GM23248 (cell line): ENCODE data around the gene PCSK5. TPM values are rescaled to one million over a fixed set of nuclear protein-coding genes. Genes with fewer than 3 reads are reported as not detected.
A peak's percentile ranks its signal among the peaks of the same experiment; 100 is the strongest.

Experiments used
- DNase-seq: peaks from one replicate; pipeline ENCODE4 v3.0.0-alpha.2; 2015
- H2AFZ ChIP-seq: fragments of 200-600 bp; sonication (generic); 2 replicates; pipeline ENCODE4 v1.6.1; 2016; ENCODE audit warnings: antibody characterized with exemption
- H3F3A ChIP-seq: fragments of 200-600 bp; sonication (generic); 2 replicates; pipeline ENCODE4 v1.6.1; 2016; ENCODE audit warnings: mild to moderate bottlenecking, antibody characterized with exemption, mixed run types; ENCODE audit not compliant: insufficient read depth
- H3K27ac ChIP-seq: fragments of 200-600 bp; sonication (generic); 2 replicates; pipeline ENCODE4 v1.5.1; 2016; ENCODE audit warnings: mild to moderate bottlenecking
- H3K27me3 ChIP-seq: fragments of 200-600 bp; sonication (generic); replicated peaks from 2 replicates; pipeline ENCODE4 v1.6.1; 2016; ENCODE audit warnings: mild to moderate bottlenecking; ENCODE audit not compliant: insufficient read depth
- H3K36me3 ChIP-seq: fragments of 200-600 bp; sonication (generic); 2 replicates; pipeline ENCODE4 v1.6.1; 2016; ENCODE audit warnings: low read depth, mild to moderate bottlenecking
- H3K4me1 ChIP-seq: fragments of 200-600 bp; sonication (generic); 2 replicates; pipeline ENCODE4 v1.6.1; 2016; ENCODE audit warnings: mild to moderate bottlenecking; ENCODE audit not compliant: insufficient read depth
- H3K4me2 ChIP-seq: fragments of 200-600 bp; sonication (generic); one replicate; pipeline ENCODE4 v1.6.1; 2016; ENCODE audit warnings: mild to moderate bottlenecking; ENCODE audit not compliant: unreplicated experiment
- H3K4me3 ChIP-seq: fragments of 200-600 bp; sonication (generic); 2 replicates; pipeline ENCODE4 v1.5.1; 2016; ENCODE audit warnings: mild to moderate bottlenecking
- H3K79me2 ChIP-seq: fragments of 200-600 bp; sonication (generic); 2 replicates; pipeline ENCODE4 v1.6.1; 2016; ENCODE audit warnings: mild to moderate bottlenecking; ENCODE audit not compliant: insufficient read depth
- H3K9ac ChIP-seq: fragments of 200-600 bp; sonication (generic); 2 replicates; pipeline ENCODE4 v1.6.1; 2016; ENCODE audit warnings: mild to moderate bottlenecking
- H3K9me2 ChIP-seq: fragments of 200-600 bp; sonication (generic); 2 replicates; pipeline ENCODE4 v1.6.1; 2016; ENCODE audit warnings: mixed run types, mild to moderate bottlenecking, moderate library complexity; ENCODE audit not compliant: insufficient read depth
- H3K9me3 ChIP-seq: fragments of 200-600 bp; sonication (generic); one replicate; pipeline ENCODE4 v1.6.1; 2017; ENCODE audit warnings: low read depth
- H4K20me1 ChIP-seq: fragments of 200-600 bp; sonication (generic); 2 replicates; pipeline ENCODE4 v1.6.0; 2016; ENCODE audit not compliant: insufficient read depth
- EZH2 ChIP-seq: fragments of 200-600 bp; sonication (generic); IDR thresholded peaks from 2 replicates; pipeline ENCODE4 v1.6.1; 2018; ENCODE audit warnings: antibody characterized with exemption, mild to moderate bottlenecking; ENCODE audit not compliant: insufficient read depth, poor library complexity, severe bottlenecking
- EZH2phosphoT487 ChIP-seq: fragments of 200-600 bp; sonication (generic); IDR thresholded peaks from 2 replicates; pipeline ENCODE4 v1.6.1; 2018; ENCODE audit warnings: antibody characterized with exemption, moderate library complexity, mild to moderate bottlenecking, low read depth; ENCODE audit not compliant: insufficient read depth
- WGBS, 2 experiments: methylation state at CpG; one replicate each; pipeline ENCODE4 v1.1.6; 2015 to 2017; ENCODE audit warnings: low lambda C conversion rate in 2 of 2, low coverage in 1 of 2; ENCODE audit errors: missing lambda C conversion rate in 2 of 2; 5-methylcytosine and 5-hydroxymethylcytosine counted together
- in situ Hi-C: fragments of 300-500 bp; cut with MboI; formaldehyde crosslinking; loops from 2 replicates; pipeline ENCODE4 v1.15.0; 2020
- polyA plus RNA-seq: library from polyadenylated mRNA; unstranded; fragments of >200 nt; fragmentation: Nextera tagmentation; extraction: Ambion mirVana; gene quantifications from 2 replicates; pipeline ENCODE4 v1.2.1, GENCODE V29; 2016
- total RNA-seq: library from RNA; depleted of rRNA; stranded (reverse); fragments of >200 nt; shearing (Covaris generic); gene quantifications from 2 replicates; pipeline ENCODE4 v1.2.3, GENCODE V29; 2014

PCSK5 gene
- total and polyA plus RNA-seq, 2 experiments from 2014 or later: 2.3 to 3.9 TPM

- H3K9me2 ChIP-seq: no peaks in the 10 kb centered on the region
- no peak overlapping the region for H2AFZ ChIP-seq
- in situ Hi-C loops: no loop called here
- H3K27me3 ChIP-seq: no peaks in the 10 kb centered on the region
- H3K4me3 ChIP-seq: no peak overlapping the region
- H3K36me3 ChIP-seq: no peaks in the 10 kb centered on the region
- H4K20me1 ChIP-seq: no peaks in the 10 kb centered on the region
- H3F3A ChIP-seq: no peaks in the 10 kb centered on the region
- H3K9ac ChIP-seq: no peak overlapping the region
- TF ChIP-seq EZH2 (no peak), EZH2phosphoT487 (no peak)
- H3K79me2 ChIP-seq: no peaks in the 10 kb centered on the region
- H3K4me2 ChIP-seq: no peak overlapping the region
- H3K4me1 ChIP-seq: peaks cover 14% of the 10 kb centered on the region
- DNase-seq: no peak
- no peak overlapping the region for H3K27ac ChIP-seq
- no peaks in the 10 kb centered on the region for H3K9me3 ChIP-seq
- WGBS, 2 experiments: 90 to 93% methylated on average over 7 of the region's 7 CpGs
These were observed 268.2 kb downstream of the PCSK5 start for GRCh38 chr9:76158713-76159112.

- Histone ChIP-seq H3K79me2 (no peaks in the 10 kb centered on the region), H3K4me3 (no peak overlapping the region), H2AFZ (no peak overlapping the region), H3K27me3 (no peaks in the 10 kb centered on the region), H3K9ac (no peak overlapping the region), H3K9me2 (no peaks in the 10 kb centered on the region), H3K9me3 (no peaks in the 10 kb centered on the region), H3K36me3 (no peaks in the 10 kb centered on the region), H3K4me1 (peaks cover 14% of the 10 kb centered on the region), H3F3A (no peaks in the 10 kb centered on the region), H4K20me1 (no peaks in the 10 kb centered on the region), H3K27ac (no peak overlapping the region), H3K4me2 (no peak overlapping the region)
- in situ Hi-C loops: no loop called here
- WGBS, 2 experiments: 94% methylated on average over 10 to 11 of the region's 11 CpGs
- no peak for DNase-seq
- TF ChIP-seq EZH2 (no peak), EZH2phosphoT487 (no peak)
These were observed 268.9 kb downstream of the PCSK5 start for GRCh38 chr9:76159293-76159926.

- Histone ChIP-seq H3K27me3 (no peaks in the 10 kb centered on the region), H4K20me1 (no peaks in the 10 kb centered on the region), H3K27ac (no peak overlapping the region), H3K4me3 (peak overlapping the region; percentile 41), H2AFZ (peak overlapping the region; percentile 74), H3K9me2 (no peaks in the 10 kb centered on the region), H3K79me2 (no peaks in the 10 kb centered on the region), H3F3A (no peaks in the 10 kb centered on the region), H3K9me3 (no peaks in the 10 kb centered on the region), H3K4me2 (peak overlapping the region; percentile 76), H3K4me1 (peaks cover 14% of the 10 kb centered on the region), H3K36me3 (no peaks in the 10 kb centered on the region), H3K9ac (no peak overlapping the region)
- TF ChIP-seq EZH2phosphoT487: no peak
- TF ChIP-seq EZH2: no peak
- no peak for DNase-seq
- WGBS, 2 experiments: 40 to 49% methylated on average over 5 of the region's 5 CpGs
- in situ Hi-C loops: no loop called here
These were observed 270.6 kb downstream of the PCSK5 start for GRCh38 chr9:76161106-76161505.

GRCh38 chr9:76161541-76161940 is 271.1 kb downstream of the PCSK5 start:
- DNase-seq: peak; percentile 81
- WGBS, 2 experiments: 21 to 23% methylated on average over 13 of the region's 13 CpGs
- in situ Hi-C loops: no loop called here

More at GRCh38 chr9:76161541-76161940, 271.1 kb downstream of the PCSK5 start:
- no peak overlapping the region for H3K9ac ChIP-seq
- no peaks in the 10 kb centered on the region for H3K9me2 ChIP-seq
- H3K36me3 ChIP-seq: no peaks in the 10 kb centered on the region
- peak overlapping the region; percentile 76 for H3K4me2 ChIP-seq
- no peak for TF ChIP-seq EZH2
- TF ChIP-seq EZH2phosphoT487: no peak
- H3K9me3 ChIP-seq: no peaks in the 10 kb centered on the region
- H4K20me1 ChIP-seq: no peaks in the 10 kb centered on the region
- H2AFZ ChIP-seq: peak overlapping the region; percentile 74
- H3K27ac ChIP-seq: no peak overlapping the region
- H3K79me2 ChIP-seq: no peaks in the 10 kb centered on the region
- H3F3A ChIP-seq: no peaks in the 10 kb centered on the region
- H3K4me1 ChIP-seq: peaks cover 14% of the 10 kb centered on the region
- peak overlapping the region; percentile 41 for H3K4me3 ChIP-seq
- H3K27me3 ChIP-seq: no peaks in the 10 kb centered on the region
